ENCODE data around the gene MYO5B. TPM values are rescaled to one million over a fixed set of nuclear protein-coding genes. Genes with fewer than 3 reads are reported as not detected.

Gene MYO5B
- total RNA-seq, 1 donor from 2014 or later, result 0.21 TPM

DNA sequence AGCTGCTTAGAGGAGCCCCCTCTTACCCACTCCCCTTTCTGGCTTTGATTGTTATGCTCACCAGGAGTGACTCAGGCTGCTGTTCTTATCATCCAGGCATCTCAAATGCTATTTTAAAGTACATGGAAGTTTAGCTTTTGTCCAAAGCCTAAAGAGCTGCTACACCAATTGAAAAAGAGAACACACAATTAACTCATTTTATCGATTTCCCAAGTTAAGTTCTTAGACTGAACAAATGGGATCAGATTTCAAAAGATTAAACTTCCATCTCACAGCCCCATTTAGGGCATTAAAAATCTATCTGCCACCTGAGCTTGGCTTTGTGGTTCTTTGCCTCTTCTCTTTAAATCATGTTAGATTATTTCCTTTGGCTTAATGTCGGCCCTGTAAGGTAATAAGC, 81.2 kb downstream of the MYO5B start:
- intact Hi-C loops (cut with DNase I), result no loop called here
- no peaks in the 10 kb centered on the region for H3K27me3 ChIP-seq
- H3K36me3 ChIP-seq, result no peaks in the 10 kb centered on the region
- H3K4me1 ChIP-seq, result peaks cover 0 to 4% of the 10 kb centered on the region in 2 donors
- no peaks in the 10 kb centered on the region for H3K9me3 ChIP-seq
- H3K4me3 ChIP-seq, result no peak overlapping the region
- no peak overlapping the region for H3K27ac ChIP-seq
- TF ChIP-seq, protein P1, sequence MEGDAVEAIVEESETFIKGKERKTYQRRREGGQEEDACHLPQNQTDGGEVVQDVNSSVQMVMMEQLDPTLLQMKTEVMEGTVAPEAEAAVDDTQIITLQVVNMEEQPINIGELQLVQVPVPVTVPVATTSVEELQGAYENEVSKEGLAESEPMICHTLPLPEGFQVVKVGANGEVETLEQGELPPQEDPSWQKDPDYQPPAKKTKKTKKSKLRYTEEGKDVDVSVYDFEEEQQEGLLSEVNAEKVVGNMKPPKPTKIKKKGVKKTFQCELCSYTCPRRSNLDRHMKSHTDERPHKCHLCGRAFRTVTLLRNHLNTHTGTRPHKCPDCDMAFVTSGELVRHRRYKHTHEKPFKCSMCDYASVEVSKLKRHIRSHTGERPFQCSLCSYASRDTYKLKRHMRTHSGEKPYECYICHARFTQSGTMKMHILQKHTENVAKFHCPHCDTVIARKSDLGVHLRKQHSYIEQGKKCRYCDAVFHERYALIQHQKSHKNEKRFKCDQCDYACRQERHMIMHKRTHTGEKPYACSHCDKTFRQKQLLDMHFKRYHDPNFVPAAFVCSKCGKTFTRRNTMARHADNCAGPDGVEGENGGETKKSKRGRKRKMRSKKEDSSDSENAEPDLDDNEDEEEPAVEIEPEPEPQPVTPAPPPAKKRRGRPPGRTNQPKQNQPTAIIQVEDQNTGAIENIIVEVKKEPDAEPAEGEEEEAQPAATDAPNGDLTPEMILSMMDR (IDR thresholded peaks at IDR 0.05), result no peak
- no peak for DNase-seq (ENCODE audit: low spot score in 2 of 2)

DNA sequence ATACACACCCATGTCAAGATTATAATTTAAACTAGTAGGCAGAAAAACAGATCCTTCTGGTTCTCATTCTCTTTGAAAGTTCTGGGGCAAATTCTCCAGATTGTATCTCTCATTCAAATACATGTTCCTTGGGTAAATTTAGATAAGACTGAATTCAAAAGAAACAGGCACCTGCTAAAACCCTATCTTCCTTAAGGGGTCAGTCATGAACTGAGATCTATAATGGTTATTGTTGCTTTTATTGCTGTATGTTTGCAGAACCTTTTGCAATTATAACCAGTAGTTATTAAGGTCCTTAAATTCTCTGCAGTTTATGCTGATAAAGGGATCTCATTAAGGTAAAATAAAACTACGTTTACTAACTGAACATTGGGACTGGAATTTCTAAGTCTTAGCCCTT, 83.5 kb downstream of the MYO5B start:
- no peaks in the 10 kb centered on the region for H3K9me3 ChIP-seq
- intact Hi-C loops (cut with DNase I), result no loop called here
- H3K27ac ChIP-seq, result no peak overlapping the region
- no peak for DNase-seq (ENCODE audit: low spot score in 2 of 2)
- no peak overlapping the region for H3K4me3 ChIP-seq
- H3K27me3 ChIP-seq, result no peaks in the 10 kb centered on the region
- peaks cover 0 to 4% of the 10 kb centered on the region in 2 donors for H3K4me1 ChIP-seq
- TF ChIP-seq, protein P1 (IDR thresholded peaks at IDR 0.05), result no peak
- H3K36me3 ChIP-seq, result no peaks in the 10 kb centered on the region

DNA sequence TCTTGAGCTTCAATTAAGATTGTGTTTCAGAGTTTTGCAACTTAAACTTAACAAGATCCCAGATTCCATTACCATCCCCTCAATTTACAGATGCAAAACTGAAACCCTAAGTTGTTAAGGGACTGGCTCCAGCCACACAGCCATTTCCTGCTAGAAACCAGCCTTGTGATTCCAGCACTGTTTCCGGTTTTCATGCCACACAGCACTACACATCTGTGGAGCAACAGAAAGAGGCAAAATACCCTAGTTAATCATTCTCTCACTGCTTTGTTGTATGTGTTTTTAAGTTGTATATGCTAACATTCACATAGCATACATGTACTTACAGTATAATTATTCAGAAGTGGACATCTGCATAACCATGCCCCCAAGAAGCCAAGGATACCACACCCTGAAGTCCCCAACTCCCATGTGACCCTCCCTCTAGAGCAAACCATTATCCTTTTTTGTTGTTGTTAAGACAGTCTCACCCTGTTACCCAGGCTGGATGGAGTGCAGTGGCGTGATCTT, 87.4 kb downstream of the MYO5B start:
- no peaks in the 10 kb centered on the region for H3K27me3 ChIP-seq
- no peak for DNase-seq (ENCODE audit: low spot score in 2 of 2)
- H3K9me3 ChIP-seq, result no peaks in the 10 kb centered on the region
- no peaks in the 10 kb centered on the region for H3K4me1 ChIP-seq
- H3K27ac ChIP-seq, result no peak overlapping the region
- intact Hi-C loops (cut with DNase I), result no loop called here
- TF ChIP-seq, protein P1 (IDR thresholded peaks at IDR 0.05), result no peak
- H3K36me3 ChIP-seq, result no peaks in the 10 kb centered on the region
- H3K4me3 ChIP-seq, result no peak overlapping the region

DNA sequence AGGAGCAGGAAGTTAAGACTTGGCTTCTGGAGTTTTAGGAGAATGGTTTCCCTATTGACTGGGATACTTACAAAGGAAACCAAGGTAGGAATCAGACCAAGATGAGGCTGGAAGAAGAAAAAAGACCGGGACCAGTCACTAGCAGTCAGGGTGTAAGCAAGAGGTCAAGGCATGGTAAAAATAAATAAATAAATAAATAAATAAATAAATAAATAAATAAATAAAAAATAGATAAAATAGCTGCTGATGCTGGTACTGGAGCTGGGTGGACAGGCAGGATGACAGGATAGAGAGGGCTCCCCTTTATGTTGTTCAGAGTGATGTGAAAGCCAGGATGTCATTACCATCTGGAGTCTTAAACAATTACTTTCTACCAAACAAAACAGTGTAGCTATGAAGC, 89.9 kb downstream of the MYO5B start:
- intact Hi-C loops (cut with DNase I), result no loop called here
- Histone ChIP-seq H3K27ac (no peak overlapping the region), H3K36me3 (no peaks in the 10 kb centered on the region), H3K27me3 (no peaks in the 10 kb centered on the region), H3K4me3 (no peak overlapping the region), H3K4me1 (peaks cover 0 to 3% of the 10 kb centered on the region in 2 donors), H3K9me3 (no peaks in the 10 kb centered on the region)
- TF ChIP-seq, protein P1 (IDR thresholded peaks at IDR 0.05), result no peak
- DNase-seq (ENCODE audit: low spot score in 2 of 2), result no peak

DNA sequence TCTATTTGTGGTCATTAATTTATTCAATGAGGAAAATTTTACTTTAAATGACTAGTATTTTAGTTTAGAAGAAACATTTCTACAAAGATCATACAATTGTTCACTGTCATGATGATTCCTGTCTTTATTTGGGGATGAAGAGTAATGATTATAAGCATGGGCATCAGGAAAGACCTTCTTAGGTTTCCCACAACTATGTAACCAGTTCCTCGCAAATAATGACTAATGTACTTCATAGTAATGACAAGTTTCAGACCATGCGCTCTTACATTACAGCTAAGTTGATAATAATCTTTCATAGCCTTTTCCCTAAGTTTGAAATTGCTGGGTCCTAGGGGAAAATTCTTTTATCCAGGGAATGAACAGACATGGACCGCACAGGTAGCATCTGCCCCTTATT, 90.5 kb downstream of the MYO5B start:
- H3K4me1 ChIP-seq, result peaks cover 0 to 3% of the 10 kb centered on the region in 2 donors
- no peak for DNase-seq (ENCODE audit: low spot score in 2 of 2)
- no peak overlapping the region for H3K4me3 ChIP-seq
- intact Hi-C loops (cut with DNase I), result no loop called here
- no peak overlapping the region for H3K27ac ChIP-seq
- no peaks in the 10 kb centered on the region for H3K36me3 ChIP-seq
- no peaks in the 10 kb centered on the region for H3K9me3 ChIP-seq
- TF ChIP-seq, protein P1 (IDR thresholded peaks at IDR 0.05), result no peak
- no peaks in the 10 kb centered on the region for H3K27me3 ChIP-seq

Data from ascending aorta (tissue), 2 donors.